K562 (cell line): ENCODE data around the gene CPNE6.

Experiments used
- ESRRA ChIP-seq: fragments of 450-650 bp; IDR thresholded peaks from 2 replicates; pipeline ENCODE4 v1.6.1; 2014; ENCODE audit warnings: low read depth, mild to moderate bottlenecking, moderate library complexity, borderline replicate concordance
- EZH2 ChIP-seq: IDR thresholded peaks from 2 replicates; pipeline ENCODE4 v1.6.1; 2012; ENCODE audit warnings: low read depth, mild to moderate bottlenecking, inconsistent platforms, low read length, borderline replicate concordance
- POLR2AphosphoS5 ChIP-seq: IDR thresholded peaks from 2 replicates; pipeline ENCODE4 v1.6.1; 2011; ENCODE audit warnings: mild to moderate bottlenecking, low read depth, low read length, moderate library complexity; ENCODE audit not compliant: control insufficient read depth, insufficient read depth
- PPARD ChIP-seq: fragments of 250-450 bp; sonication (Bioruptor Pico); IDR thresholded peaks from 2 replicates; pipeline ENCODE4 v1.8.0; 2022; ENCODE audit warnings: inconsistent platforms, mild to moderate bottlenecking, moderate library complexity
- RAD51 ChIP-seq: fragments of 450-650 bp; IDR thresholded peaks from 2 replicates; pipeline ENCODE4 v1.7.1; 2016; ENCODE audit warnings: low read depth, mild to moderate bottlenecking, borderline replicate concordance
- SMAD1 ChIP-seq: fragments of 150-350 bp; IDR thresholded peaks from 2 replicates; pipeline ENCODE4 v1.6.1; 2014; ENCODE audit warnings: low read length, low read depth; ENCODE audit not compliant: partially characterized antibody
- ZKSCAN3 ChIP-seq: fragments of 250-450 bp; sonication (Bioruptor Pico); IDR thresholded peaks from 2 replicates; pipeline ENCODE4 v1.4.0; 2020
- TF ChIP-seq, protein P1 (sequence below), 3 experiments: IDR thresholded peaks in 2 of 3; conservative IDR thresholded peaks in 1 of 3; 2 replicates each; pipeline ENCODE4 v1.5.1; 2011 to 2012; ENCODE audit warnings: low read length in 3 of 3, mild to moderate bottlenecking in 3 of 3, control low read depth in 2 of 3, improper control_type of control experiment in 1 of 3, inconsistent platforms in 1 of 3, low read depth in 1 of 3, mixed read lengths in 1 of 3, moderate library complexity in 1 of 3; ENCODE audit not compliant: insufficient read depth in 2 of 3
- TF ChIP-seq, protein P2 (sequence below): sonication (generic); formaldehyde crosslinking; IDR thresholded peaks from 2 replicates; pipeline ENCODE4 v1.8.0; 2022; ENCODE audit warnings: missing genetic modification reagents, mild to moderate bottlenecking, borderline replicate concordance

DNA sequence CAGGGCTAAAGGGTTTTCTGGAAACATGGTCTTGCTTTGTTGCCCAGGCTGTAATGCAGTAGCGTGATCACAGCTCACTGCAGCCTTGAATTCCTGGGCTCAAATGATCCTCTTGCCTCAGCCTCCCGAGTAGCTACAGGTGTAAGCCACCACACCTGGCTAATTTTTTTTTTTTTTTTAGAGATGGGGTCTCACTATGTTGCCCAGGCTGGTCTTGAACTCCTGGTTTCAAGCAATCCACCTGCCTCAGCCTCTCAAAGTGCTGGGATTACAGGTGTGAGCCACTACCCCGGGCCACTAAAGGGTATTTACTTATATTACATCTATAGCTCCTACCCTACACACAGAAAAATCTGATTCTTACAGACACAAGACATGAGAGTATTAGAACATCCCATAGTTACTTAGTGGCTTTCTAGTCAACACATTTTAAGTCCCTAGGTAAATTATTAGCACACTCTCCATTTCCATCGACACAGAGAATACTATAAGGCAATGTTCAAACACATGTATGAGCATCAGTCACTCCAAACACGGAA lies 37.0 kb downstream of the CPNE6 start:
- TF ChIP-seq EZH2 (no peak), ZKSCAN3 (CRISPR knock-in tag) (no peak), POLR2AphosphoS5 (no peak), RAD51 (no peak), ESRRA (no peak), SMAD1 (no peak), PPARD (CRISPR knock-in tag) (no peak)
- TF ChIP-seq, protein P1, sequence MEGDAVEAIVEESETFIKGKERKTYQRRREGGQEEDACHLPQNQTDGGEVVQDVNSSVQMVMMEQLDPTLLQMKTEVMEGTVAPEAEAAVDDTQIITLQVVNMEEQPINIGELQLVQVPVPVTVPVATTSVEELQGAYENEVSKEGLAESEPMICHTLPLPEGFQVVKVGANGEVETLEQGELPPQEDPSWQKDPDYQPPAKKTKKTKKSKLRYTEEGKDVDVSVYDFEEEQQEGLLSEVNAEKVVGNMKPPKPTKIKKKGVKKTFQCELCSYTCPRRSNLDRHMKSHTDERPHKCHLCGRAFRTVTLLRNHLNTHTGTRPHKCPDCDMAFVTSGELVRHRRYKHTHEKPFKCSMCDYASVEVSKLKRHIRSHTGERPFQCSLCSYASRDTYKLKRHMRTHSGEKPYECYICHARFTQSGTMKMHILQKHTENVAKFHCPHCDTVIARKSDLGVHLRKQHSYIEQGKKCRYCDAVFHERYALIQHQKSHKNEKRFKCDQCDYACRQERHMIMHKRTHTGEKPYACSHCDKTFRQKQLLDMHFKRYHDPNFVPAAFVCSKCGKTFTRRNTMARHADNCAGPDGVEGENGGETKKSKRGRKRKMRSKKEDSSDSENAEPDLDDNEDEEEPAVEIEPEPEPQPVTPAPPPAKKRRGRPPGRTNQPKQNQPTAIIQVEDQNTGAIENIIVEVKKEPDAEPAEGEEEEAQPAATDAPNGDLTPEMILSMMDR (IDR thresholded peaks at IDR 0.05 in 2 of 3, conservative IDR thresholded peaks at IDR 0.05 in 1 of 3; ENCODE audit: insufficient read depth in 2 of 3, low read depth in 1 of 3, low read length in 3 of 3), result no peak
- TF ChIP-seq, protein P2, sequence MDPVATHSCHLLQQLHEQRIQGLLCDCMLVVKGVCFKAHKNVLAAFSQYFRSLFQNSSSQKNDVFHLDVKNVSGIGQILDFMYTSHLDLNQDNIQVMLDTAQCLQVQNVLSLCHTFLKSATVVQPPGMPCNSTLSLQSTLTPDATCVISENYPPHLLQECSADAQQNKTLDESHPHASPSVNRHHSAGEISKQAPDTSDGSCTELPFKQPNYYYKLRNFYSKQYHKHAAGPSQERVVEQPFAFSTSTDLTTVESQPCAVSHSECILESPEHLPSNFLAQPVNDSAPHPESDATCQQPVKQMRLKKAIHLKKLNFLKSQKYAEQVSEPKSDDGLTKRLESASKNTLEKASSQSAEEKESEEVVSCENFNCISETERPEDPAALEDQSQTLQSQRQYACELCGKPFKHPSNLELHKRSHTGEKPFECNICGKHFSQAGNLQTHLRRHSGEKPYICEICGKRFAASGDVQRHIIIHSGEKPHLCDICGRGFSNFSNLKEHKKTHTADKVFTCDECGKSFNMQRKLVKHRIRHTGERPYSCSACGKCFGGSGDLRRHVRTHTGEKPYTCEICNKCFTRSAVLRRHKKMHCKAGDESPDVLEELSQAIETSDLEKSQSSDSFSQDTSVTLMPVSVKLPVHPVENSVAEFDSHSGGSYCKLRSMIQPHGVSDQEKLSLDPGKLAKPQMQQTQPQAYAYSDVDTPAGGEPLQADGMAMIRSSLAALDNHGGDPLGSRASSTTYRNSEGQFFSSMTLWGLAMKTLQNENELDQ (CRISPR knock-in tag), result no peak
